Vagina (tissue), 2 donors: ENCODE measurements around the gene STK32A. TPM values are rescaled to one million over a fixed set of nuclear protein-coding genes. Genes with fewer than 3 reads are reported as not detected.
A peak's percentile ranks its signal among the peaks of the same experiment; 100 is the strongest.
"Not testable (repeated sequence)": the region's sequence is repeated elsewhere in the genome, so short reads cannot be mapped to it uniquely, and the experiment has no call there.

ENCODE experiments used
- DNase-seq, 2 donors: peaks; one replicate each; pipeline ENCODE4 v3.0.0-alpha.2; 2017; ENCODE audit errors: extremely low spot score in 2 of 2
- H3K27ac ChIP-seq: fragments of 200-600 bp; sonication (generic); one replicate; pipeline ENCODE4 v1.5.1; 2019
- H3K27me3 ChIP-seq: fragments of 200-600 bp; sonication (generic); one replicate; pipeline ENCODE4 v1.5.1; 2019
- H3K36me3 ChIP-seq, 2 donors: fragments of 200-600 bp; sonication (generic); one replicate each; pipeline ENCODE4 v1.5.1; 2017 to 2019
- H3K4me1 ChIP-seq: fragments of 200-600 bp; sonication (generic); one replicate; pipeline ENCODE4 v1.5.1; 2019
- H3K4me3 ChIP-seq, 2 donors: fragments of 200-600 bp; sonication (generic); 1 replicate in 1 of 2; 2 replicates in 1 of 2; pipeline ENCODE4 v1.5.1; 2016 to 2019
- H3K9me3 ChIP-seq: fragments of 200-600 bp; sonication (generic); one replicate; pipeline ENCODE4 v1.5.1; 2019
- POLR2A ChIP-seq, 2 donors: fragments of 450-650 bp; IDR thresholded peaks; one replicate each; pipeline ENCODE4 v1.6.1; 2017; ENCODE audit warnings: antibody characterized with exemption in 2 of 2, mild to moderate bottlenecking in 2 of 2, moderate library complexity in 2 of 2
- POLR2AphosphoS5 ChIP-seq, 2 donors: sonication (generic); formaldehyde crosslinking; IDR thresholded peaks; one replicate each; pipeline ENCODE4 v1.9.0; 2017; ENCODE audit warnings: antibody characterized with exemption in 2 of 2, mild to moderate bottlenecking in 2 of 2, low read depth in 1 of 2; ENCODE audit not compliant: insufficient read depth in 1 of 2
- intact Hi-C: fragments of 100-400 bp; cut with DNase I; formaldehyde crosslinking; loops from one replicate; pipeline ENCODE4 v1.15.1; 2023
- total RNA-seq: library from RNA; depleted of rRNA; stranded (reverse); fragments of >200 nt; gene quantifications from one replicate; pipeline ENCODE4 v1.2.3, GENCODE V29; 2016
- TF ChIP-seq, protein P1 (sequence below), 3 experiments: fragments of 450-650 bp in 2 of 3; fragments of 200-600 bp in 1 of 3; sonication (generic) in 1 of 3; IDR thresholded peaks; one replicate each; pipeline ENCODE4 v1.5.1; 2017 to 2019; ENCODE audit warnings: antibody characterized with exemption in 3 of 3, mild to moderate bottlenecking in 2 of 3, moderate library complexity in 2 of 3

STK32A gene
- total RNA-seq, 1 donor from 2014 or later = 1.5 TPM

- Histone ChIP-seq H3K36me3 (no peaks in the 10 kb centered on the region), H3K4me1 (no peaks in the 10 kb centered on the region), H3K27me3 (no peaks in the 10 kb centered on the region), H3K9me3 (no peaks in the 10 kb centered on the region), H3K4me3 (no peak overlapping the region), H3K27ac (no peak overlapping the region)
- TF ChIP-seq, protein P1, sequence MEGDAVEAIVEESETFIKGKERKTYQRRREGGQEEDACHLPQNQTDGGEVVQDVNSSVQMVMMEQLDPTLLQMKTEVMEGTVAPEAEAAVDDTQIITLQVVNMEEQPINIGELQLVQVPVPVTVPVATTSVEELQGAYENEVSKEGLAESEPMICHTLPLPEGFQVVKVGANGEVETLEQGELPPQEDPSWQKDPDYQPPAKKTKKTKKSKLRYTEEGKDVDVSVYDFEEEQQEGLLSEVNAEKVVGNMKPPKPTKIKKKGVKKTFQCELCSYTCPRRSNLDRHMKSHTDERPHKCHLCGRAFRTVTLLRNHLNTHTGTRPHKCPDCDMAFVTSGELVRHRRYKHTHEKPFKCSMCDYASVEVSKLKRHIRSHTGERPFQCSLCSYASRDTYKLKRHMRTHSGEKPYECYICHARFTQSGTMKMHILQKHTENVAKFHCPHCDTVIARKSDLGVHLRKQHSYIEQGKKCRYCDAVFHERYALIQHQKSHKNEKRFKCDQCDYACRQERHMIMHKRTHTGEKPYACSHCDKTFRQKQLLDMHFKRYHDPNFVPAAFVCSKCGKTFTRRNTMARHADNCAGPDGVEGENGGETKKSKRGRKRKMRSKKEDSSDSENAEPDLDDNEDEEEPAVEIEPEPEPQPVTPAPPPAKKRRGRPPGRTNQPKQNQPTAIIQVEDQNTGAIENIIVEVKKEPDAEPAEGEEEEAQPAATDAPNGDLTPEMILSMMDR (IDR thresholded peaks at IDR 0.05) = no peak
- TF ChIP-seq POLR2AphosphoS5 (IDR thresholded peaks at IDR 0.05; ENCODE audit: insufficient read depth in 1 of 2, low read depth in 1 of 2) (no peak), POLR2A (IDR thresholded peaks at IDR 0.05) (no peak)
- DNase-seq = no peak
- intact Hi-C loops = loop anchor here (10.0 kb wide), 1 partner anchor 149 kb away; no protein-coding TSS in a partner anchor
Observed at GRCh38 chr5:147225938-147226337, 8.9 kb upstream of the STK32A start.

GRCh38 chr5:147226512-147226911 lies 8.3 kb upstream of the STK32A start:
- intact Hi-C loops = loop anchor here (10.0 kb wide), 1 partner anchor 148 kb away; no protein-coding TSS in a partner anchor
- no peaks in the 10 kb centered on the region for H3K4me1 ChIP-seq
- H3K4me3 ChIP-seq = no peak overlapping the region
- H3K36me3 ChIP-seq = no peaks in the 10 kb centered on the region
- DNase-seq = no peak
- TF ChIP-seq POLR2A (IDR thresholded peaks at IDR 0.05) (no peak), POLR2AphosphoS5 (IDR thresholded peaks at IDR 0.05; ENCODE audit: insufficient read depth in 1 of 2, low read depth in 1 of 2) (no peak)
- TF ChIP-seq, protein P1 (IDR thresholded peaks at IDR 0.05) = no peak
- no peak overlapping the region for H3K27ac ChIP-seq
- no peaks in the 10 kb centered on the region for H3K9me3 ChIP-seq
- no peaks in the 10 kb centered on the region for H3K27me3 ChIP-seq

- Histone ChIP-seq H3K27me3 (no peaks in the 10 kb centered on the region), H3K36me3 (no peaks in the 10 kb centered on the region), H3K27ac (peak overlapping the region; percentile 74), H3K4me3 (peak overlapping the region; percentile 49 to 80), H3K9me3 (no peaks in the 10 kb centered on the region), H3K4me1 (peaks cover 14% of the 10 kb centered on the region)
- intact Hi-C loops = no loop called here
- TF ChIP-seq POLR2AphosphoS5 (IDR thresholded peaks at IDR 0.05; ENCODE audit: insufficient read depth in 1 of 2, low read depth in 1 of 2) (peak in 1 of 2 donors; percentile 39), POLR2A (IDR thresholded peaks at IDR 0.05) (no peak)
- no peak for DNase-seq
Observed at GRCh38 chr5:147234239-147234824, 494 bp upstream of the STK32A start.

- no peak for DNase-seq
- no peak overlapping the region for H3K4me3 ChIP-seq
- H3K9me3 ChIP-seq = no peaks in the 10 kb centered on the region
- TF ChIP-seq, protein P1 (IDR thresholded peaks at IDR 0.05) = no peak
- TF ChIP-seq POLR2AphosphoS5 (IDR thresholded peaks at IDR 0.05; ENCODE audit: insufficient read depth in 1 of 2, low read depth in 1 of 2) (no peak), POLR2A (IDR thresholded peaks at IDR 0.05) (no peak)
- no peaks in the 10 kb centered on the region for H3K36me3 ChIP-seq
- H3K27me3 ChIP-seq = no peaks in the 10 kb centered on the region
- H3K4me1 ChIP-seq = peaks cover 2% of the 10 kb centered on the region
- H3K27ac ChIP-seq = no peak overlapping the region
- intact Hi-C loops = no loop called here
Observed at GRCh38 chr5:147240266-147240985, 5.6 kb downstream of the STK32A start.

- intact Hi-C loops, H3K4me1 ChIP-seq, H3K4me3 ChIP-seq, H3K27me3 ChIP-seq, H3K36me3 ChIP-seq, H3K27ac ChIP-seq, H3K9me3 ChIP-seq, DNase-seq: not testable (repeated sequence)
Observed at GRCh38 chr5:147243238-147243637, 8.4 kb downstream of the STK32A start.
